ENCODE measurements around the gene RNF113B. TPM values are rescaled to one million over a fixed set of nuclear protein-coding genes. Genes with fewer than 3 reads are reported as not detected.
A peak's percentile ranks its signal among the peaks of the same experiment; 100 is the strongest.

RNF113B gene
- total and polyA plus RNA-seq, 2 of the 4 experiments (the other 2 are of a cell fraction), result not detected

DNA sequence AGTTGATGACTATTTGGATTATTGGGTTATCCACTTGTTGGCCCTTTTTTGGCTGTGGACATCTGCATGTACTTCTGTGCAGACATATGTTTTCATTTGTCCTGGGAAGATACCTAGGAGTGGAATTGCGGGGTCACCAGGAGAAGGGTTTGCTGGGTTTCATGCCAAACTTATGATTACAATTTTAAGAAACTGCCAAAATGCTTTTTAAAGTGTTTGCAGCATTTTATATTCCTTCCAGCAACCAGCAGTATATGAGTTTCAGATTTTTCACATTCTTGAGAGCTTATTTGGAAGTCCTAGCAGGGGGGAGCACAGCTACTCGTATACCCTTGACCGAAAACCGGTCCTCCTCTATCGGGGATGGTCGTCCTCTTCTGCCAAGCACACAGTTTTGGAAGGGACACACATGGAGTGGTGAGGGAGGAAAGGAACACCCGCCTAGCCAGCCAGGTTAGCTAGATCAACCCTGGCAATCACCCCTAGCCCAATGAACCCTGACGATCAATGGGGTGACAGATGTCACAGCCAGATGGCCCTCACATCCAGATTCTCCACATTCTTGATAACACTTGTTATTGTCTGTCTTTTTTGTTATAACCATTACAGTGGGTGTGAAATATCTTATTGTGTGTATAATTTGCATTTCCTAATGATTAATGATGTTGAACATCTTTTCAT is 26.7 kb upstream of the RNF113B start (continued):
- no peak for TF ChIP-seq CEBPB (IDR thresholded peaks at IDR 0.05; ENCODE audit: low read depth, low read length)

DNA sequence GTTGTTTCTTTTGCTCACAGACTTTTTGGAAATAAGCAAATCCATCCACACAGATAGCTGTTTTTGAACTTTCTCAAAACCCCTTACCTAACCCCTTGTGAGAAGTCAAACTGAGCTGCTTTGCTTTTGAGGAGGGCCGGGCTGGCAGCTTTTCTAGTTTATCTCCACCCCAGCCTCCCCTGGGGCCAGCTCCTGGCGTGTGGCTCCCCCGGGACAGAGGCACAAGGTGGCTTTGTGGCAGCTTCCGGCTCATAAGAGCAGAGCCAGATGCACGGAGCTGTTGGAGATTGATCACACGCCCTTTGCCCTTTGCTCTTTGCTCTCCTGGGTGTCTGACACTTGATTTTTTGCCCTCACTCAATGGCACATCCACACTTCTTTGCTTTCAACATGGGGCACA is 24.9 kb upstream of the RNF113B start:
- no peak for DNase-seq
- peaks cover 31% of the 10 kb centered on the region for H3K4me1 ChIP-seq (ENCODE audit: control insufficient read depth, insufficient read depth, low read length)
- H2AK5ac ChIP-seq (ENCODE audit: low read depth, low read length), result peak overlapping the region; percentile 69
- H4K91ac ChIP-seq (ENCODE audit: insufficient read depth, low read depth, low read length), result peak overlapping the region; percentile 70
- POLR2A ChIA-PET (ENCODE audit: unreplicated experiment), result no interaction called here
- H3K4me2 ChIP-seq (ENCODE audit: low read depth, low read length), result peak overlapping the region; percentile 36
- in situ Hi-C loops (cut with MboI; ENCODE audit: low sequenced_read_pairs), result no loop called here
- no peak for ATAC-seq (ENCODE audit: low read depth)
- H3K14ac ChIP-seq (replicated peaks; ENCODE audit: low read depth, low read length), result peak overlapping the region; percentile 87
- 38% methylated on average over 5 of the region's 6 CpGs; no CpG with 5 or more reads in 1 of the 2 experiments for WGBS, 2 experiments (ENCODE audit: extremely low coverage in 2 of 2, insufficient read length in 1 of 2)
- H2AK9ac ChIP-seq (replicated peaks; ENCODE audit: low read depth, low read length, poor library complexity), result peak overlapping the region; percentile 31
- H3K4me3 ChIP-seq (ENCODE audit: insufficient read depth, low read depth, low read length), result no peak overlapping the region
- peak overlapping the region; percentile 59 for H2BK5ac ChIP-seq (ENCODE audit: low read depth, low read length, poor library complexity, severe bottlenecking)
- H4K8ac ChIP-seq (ENCODE audit: low read depth in 2 of 2, low read length in 2 of 2), result peak overlapping the region; percentile 15 to 49; a peak in 2 of 4 replicates
- H3K27me3 ChIP-seq (ENCODE audit: control insufficient read depth, insufficient read depth, low read length), result no peaks in the 10 kb centered on the region
- H3K9me3 ChIP-seq (ENCODE audit: control insufficient read depth, insufficient read depth, low read length), result peaks cover 8% of the 10 kb centered on the region
- peak overlapping the region; percentile 13 for H2BK20ac ChIP-seq (ENCODE audit: low read depth, low read length)
- peak overlapping the region; percentile 93 for H3K18ac ChIP-seq (ENCODE audit: low read depth, low read length)
- H2AFZ ChIP-seq (replicated peaks; ENCODE audit: low read length, poor library complexity), result no peak overlapping the region
- BruUV-seq (replicated peaks), result no TSS peak
- H4K5ac ChIP-seq (ENCODE audit: low read depth, low read length), result peak overlapping the region; percentile 92
- H3K56ac ChIP-seq (ENCODE audit: extremely low read depth, insufficient read depth, low read length), result peak overlapping the region; percentile 22; the same call in 1 of the 2 replicates
- H4K20me1 ChIP-seq (ENCODE audit: insufficient read depth, low read length), result peaks cover 18% of the 10 kb centered on the region; the same call in 1 of the 2 replicates
- peak overlapping the region; percentile 67; the same call in 1 of the 2 replicates for H3K27ac ChIP-seq (ENCODE audit: insufficient read depth, low read length)
- H2BK120ac ChIP-seq (ENCODE audit: low read depth, low read length), result peak overlapping the region; percentile 70
- peak overlapping the region; percentile 53; the same call in 2 of the 3 replicates for H2BK15ac ChIP-seq (ENCODE audit: low read depth, low read length)
- CTCF ChIA-PET, result no interaction called here
- peaks cover 48 to 75% of the 10 kb centered on the region in 2 experiments for H3K79me1 ChIP-seq (ENCODE audit: low read depth in 1 of 2, low read length in 2 of 2)
- peaks cover 6% of the 10 kb centered on the region for H3K36me3 ChIP-seq (ENCODE audit: control insufficient read depth, insufficient read depth, low read length)
- dilution Hi-C loops (cut with HindIII; ENCODE audit: low sequenced_read_pairs, unreplicated experiment), result no loop called here
- H3K9ac ChIP-seq (ENCODE audit: low read depth, low read length), result no peak overlapping the region; the same call in 1 of the 2 replicates
- peak overlapping the region; percentile 61 for H3K23ac ChIP-seq (ENCODE audit: low read depth, low read length)
- H3K9me1 ChIP-seq (ENCODE audit: insufficient read depth, low read length), result peaks cover 25% of the 10 kb centered on the region
- peak overlapping the region; percentile 83 for H3K4ac ChIP-seq (ENCODE audit: low read depth, low read length)
- intact Hi-C loops (cut with micrococcal nuclease), result loop anchor here (10.0 kb wide), 1 partner anchor 347 kb away; no protein-coding TSS in a partner anchor
- TF ChIP-seq, protein P1, sequence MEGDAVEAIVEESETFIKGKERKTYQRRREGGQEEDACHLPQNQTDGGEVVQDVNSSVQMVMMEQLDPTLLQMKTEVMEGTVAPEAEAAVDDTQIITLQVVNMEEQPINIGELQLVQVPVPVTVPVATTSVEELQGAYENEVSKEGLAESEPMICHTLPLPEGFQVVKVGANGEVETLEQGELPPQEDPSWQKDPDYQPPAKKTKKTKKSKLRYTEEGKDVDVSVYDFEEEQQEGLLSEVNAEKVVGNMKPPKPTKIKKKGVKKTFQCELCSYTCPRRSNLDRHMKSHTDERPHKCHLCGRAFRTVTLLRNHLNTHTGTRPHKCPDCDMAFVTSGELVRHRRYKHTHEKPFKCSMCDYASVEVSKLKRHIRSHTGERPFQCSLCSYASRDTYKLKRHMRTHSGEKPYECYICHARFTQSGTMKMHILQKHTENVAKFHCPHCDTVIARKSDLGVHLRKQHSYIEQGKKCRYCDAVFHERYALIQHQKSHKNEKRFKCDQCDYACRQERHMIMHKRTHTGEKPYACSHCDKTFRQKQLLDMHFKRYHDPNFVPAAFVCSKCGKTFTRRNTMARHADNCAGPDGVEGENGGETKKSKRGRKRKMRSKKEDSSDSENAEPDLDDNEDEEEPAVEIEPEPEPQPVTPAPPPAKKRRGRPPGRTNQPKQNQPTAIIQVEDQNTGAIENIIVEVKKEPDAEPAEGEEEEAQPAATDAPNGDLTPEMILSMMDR (conservative IDR thresholded peaks at IDR 0.05; ENCODE audit: low read depth, low read length), result no peak
- TF ChIP-seq BHLHE40 (IDR thresholded peaks at IDR 0.05; ENCODE audit: low read depth, low read length) (no peak), NFE2L2 (IDR thresholded peaks at IDR 0.05; ENCODE audit: low read depth, low read length) (no peak), CEBPB (IDR thresholded peaks at IDR 0.05; ENCODE audit: low read depth, low read length) (no peak), POLR2A (IDR thresholded peaks at IDR 0.05; ENCODE audit: low read depth, low read length) (no peak), MAZ (IDR thresholded peaks at IDR 0.05; ENCODE audit: borderline replicate concordance, low read depth, low read length) (no peak), RFX5 (IDR thresholded peaks at IDR 0.05; ENCODE audit: low read depth, low read length) (no peak), FOS (IDR thresholded peaks at IDR 0.05; ENCODE audit: low read depth, low read length) (no peak), CHD1 (IDR thresholded peaks at IDR 0.05; ENCODE audit: low read depth, low read length) (no peak), RAD21 (IDR thresholded peaks at IDR 0.05; ENCODE audit: low read length) (no peak), SMC3 (IDR thresholded peaks at IDR 0.05; ENCODE audit: low read depth, low read length) (no peak)
- TF ChIP-seq, protein P2, sequence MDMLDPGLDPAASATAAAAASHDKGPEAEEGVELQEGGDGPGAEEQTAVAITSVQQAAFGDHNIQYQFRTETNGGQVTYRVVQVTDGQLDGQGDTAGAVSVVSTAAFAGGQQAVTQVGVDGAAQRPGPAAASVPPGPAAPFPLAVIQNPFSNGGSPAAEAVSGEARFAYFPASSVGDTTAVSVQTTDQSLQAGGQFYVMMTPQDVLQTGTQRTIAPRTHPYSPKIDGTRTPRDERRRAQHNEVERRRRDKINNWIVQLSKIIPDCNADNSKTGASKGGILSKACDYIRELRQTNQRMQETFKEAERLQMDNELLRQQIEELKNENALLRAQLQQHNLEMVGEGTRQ (IDR thresholded peaks at IDR 0.05; ENCODE audit: low read depth, low read length), result no peak
- TF ChIP-seq, protein P3, sequence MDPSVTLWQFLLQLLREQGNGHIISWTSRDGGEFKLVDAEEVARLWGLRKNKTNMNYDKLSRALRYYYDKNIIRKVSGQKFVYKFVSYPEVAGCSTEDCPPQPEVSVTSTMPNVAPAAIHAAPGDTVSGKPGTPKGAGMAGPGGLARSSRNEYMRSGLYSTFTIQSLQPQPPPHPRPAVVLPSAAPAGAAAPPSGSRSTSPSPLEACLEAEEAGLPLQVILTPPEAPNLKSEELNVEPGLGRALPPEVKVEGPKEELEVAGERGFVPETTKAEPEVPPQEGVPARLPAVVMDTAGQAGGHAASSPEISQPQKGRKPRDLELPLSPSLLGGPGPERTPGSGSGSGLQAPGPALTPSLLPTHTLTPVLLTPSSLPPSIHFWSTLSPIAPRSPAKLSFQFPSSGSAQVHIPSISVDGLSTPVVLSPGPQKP (IDR thresholded peaks at IDR 0.05; ENCODE audit: borderline replicate concordance, low read depth, low read length), result no peak
